ENCODE results near the gene PHACTR3.

- TF ChIP-seq POLR2AphosphoS5 (IDR thresholded peaks at IDR 0.05): no peak
- no peak for TF ChIP-seq CTCF (IDR thresholded peaks at IDR 0.05)
- no peak for TF ChIP-seq POLR2A (IDR thresholded peaks at IDR 0.05)
- TF ChIP-seq EP300 (IDR thresholded peaks at IDR 0.05): no peak
Observed at GRCh38 chr20:59586613-59587012, 17.7 kb upstream of the PHACTR3 start.
